HEK293T (cell line): ENCODE data around the gene FOXRED2.
"Not testable (repeated sequence)": the region's sequence is repeated elsewhere in the genome, so short reads cannot be mapped to it uniquely, and the experiment has no call there.

ENCODE experiments used
- CTCF ChIA-PET: fragments of 350-600 bp; formaldehyde crosslinking; extraction: SDS; loops from one replicate; lab custom pipeline; 2021; ENCODE audit warnings: antibody characterized with exemption, inconsistent platforms; lab: Yijun Ruan, JAX
- POLR2A ChIA-PET: fragments of 350-600 bp; formaldehyde crosslinking; extraction: SDS; loops from one replicate; lab custom pipeline; 2020; ENCODE audit warnings: antibody characterized with exemption, inconsistent platforms; lab: Yijun Ruan, JAX
- DNase-seq: peaks from one replicate; pipeline ENCODE4 v3.0.0; 2012; ENCODE audit warnings: mixed read lengths; ENCODE audit errors: extremely low spot score
- ARNT ChIP-seq: fragments of 450-650 bp; IDR thresholded peaks from 2 replicates; pipeline ENCODE4 v1.6.1; 2017; ENCODE audit warnings: mild to moderate bottlenecking
- BHLHE40 ChIP-seq: fragments of 450-650 bp; IDR thresholded peaks from 2 replicates; pipeline ENCODE4 v1.6.1; 2016; ENCODE audit warnings: mild to moderate bottlenecking, moderate library complexity, borderline replicate concordance
- CTBP1 ChIP-seq: fragments of 450-650 bp; IDR thresholded peaks from 2 replicates; pipeline ENCODE4 v1.6.1; 2016; ENCODE audit warnings: borderline replicate concordance
- ELF4 ChIP-seq: fragments of 450-650 bp; IDR thresholded peaks from 2 replicates; pipeline ENCODE4 v1.6.1; 2017; ENCODE audit warnings: antibody characterized with exemption
- FOXA1 ChIP-seq: fragments of 450-650 bp; IDR thresholded peaks from 2 replicates; pipeline ENCODE4 v1.6.1; 2016; ENCODE audit warnings: mild to moderate bottlenecking
- FOXK2 ChIP-seq: fragments of 450-650 bp; IDR thresholded peaks from 2 replicates; pipeline ENCODE4 v1.6.1; 2016; ENCODE audit warnings: mild to moderate bottlenecking
- FOXM1 ChIP-seq: fragments of 450-650 bp; IDR thresholded peaks from 2 replicates; pipeline ENCODE4 v1.6.1; 2017; ENCODE audit warnings: mild to moderate bottlenecking, borderline replicate concordance
- HDGF ChIP-seq: fragments of 450-650 bp; IDR thresholded peaks from 2 replicates; pipeline ENCODE4 v1.6.1; 2017; ENCODE audit warnings: antibody characterized with exemption, borderline replicate concordance
- L3MBTL2 ChIP-seq: fragments of 450-650 bp; conservative IDR thresholded peaks from 2 replicates; pipeline ENCODE4 v1.6.1; 2016; ENCODE audit warnings: mild to moderate bottlenecking
- LEF1 ChIP-seq: fragments of 450-650 bp; IDR thresholded peaks from 2 replicates; pipeline ENCODE4 v1.6.1; 2017; ENCODE audit warnings: mild to moderate bottlenecking, borderline replicate concordance
- NFRKB ChIP-seq: fragments of 450-650 bp; IDR thresholded peaks from 2 replicates; pipeline ENCODE4 v1.6.1; 2016; ENCODE audit warnings: mild to moderate bottlenecking, moderate library complexity
- SP1 ChIP-seq: fragments of 450-650 bp; IDR thresholded peaks from 2 replicates; pipeline ENCODE4 v1.6.1; 2017
- SUZ12 ChIP-seq: fragments of 450-650 bp; IDR thresholded peaks from 2 replicates; pipeline ENCODE4 v1.6.1; 2016; ENCODE audit warnings: mild to moderate bottlenecking
- TARDBP ChIP-seq: fragments of 450-650 bp; IDR thresholded peaks from 2 replicates; pipeline ENCODE4 v1.6.1; 2016
- ZNF384 ChIP-seq: fragments of 450-650 bp; IDR thresholded peaks from 2 replicates; pipeline ENCODE4 v1.6.1; 2016
- TF ChIP-seq, protein P1 (sequence below): fragments of 450-650 bp; IDR thresholded peaks from 2 replicates; pipeline ENCODE4 v1.6.1; 2016

FOXRED2 gene

DNA sequence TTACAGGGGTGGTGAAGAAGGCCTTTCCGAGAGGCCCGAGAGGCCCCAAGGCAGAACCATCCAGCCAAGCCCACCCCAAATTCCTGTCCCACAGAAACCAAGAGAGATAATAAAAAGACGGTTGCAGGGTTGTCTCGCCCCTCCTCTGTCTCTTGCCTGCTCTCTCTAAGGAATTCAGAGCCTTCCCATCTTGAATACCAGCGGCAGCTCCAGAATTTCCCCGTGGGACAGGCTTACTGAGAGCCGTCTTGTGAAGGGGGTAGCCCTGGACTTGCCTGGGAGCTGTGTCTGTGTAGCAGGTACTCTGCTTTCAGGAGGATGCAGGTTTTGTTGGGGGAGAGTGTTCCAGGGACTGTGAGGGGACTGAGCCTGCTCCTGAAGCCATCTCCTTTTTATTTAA lies 31.7 kb upstream of the FOXRED2 start:
- POLR2A ChIA-PET = interaction anchor here (2.0 kb wide), 1 partner anchor 10 kb away, joined by 17 read pairs; the partner anchor contains the start of gene EIF3D
- CTCF ChIA-PET = interaction anchor here (0.7 to 1.2 kb wide), 3 partner anchors 8 to 238 kb away, joined by 3 to 5 read pairs (median 4); partner anchors contain the start of gene IFT27

DNA sequence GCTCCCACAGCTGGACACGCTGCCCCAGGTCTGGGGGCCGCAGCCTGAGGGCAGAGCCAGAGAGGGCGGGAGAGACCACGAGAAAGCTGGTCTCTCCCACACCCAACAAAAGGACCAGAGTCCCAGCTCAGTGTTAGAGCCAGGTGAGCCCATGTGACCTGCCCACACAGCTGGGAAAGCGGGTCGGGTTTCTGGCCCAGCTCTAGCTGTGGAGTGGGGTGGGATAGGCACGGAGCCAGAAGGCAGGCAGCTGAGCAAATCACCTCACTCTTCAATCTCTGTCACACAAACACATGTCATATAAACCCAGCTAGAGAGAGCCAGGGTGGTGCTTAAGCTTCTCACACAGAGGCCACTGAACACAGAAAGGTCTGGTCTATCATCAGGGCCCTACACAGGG lies 29.9 kb upstream of the FOXRED2 start:
- TF ChIP-seq NFRKB (no peak), ZNF384 (no peak), FOXA1 (no peak), FOXK2 (no peak), L3MBTL2 (no peak), TARDBP (no peak), HDGF (no peak), SP1 (no peak), BHLHE40 (no peak), FOXM1 (no peak), SUZ12 (no peak), CTBP1 (no peak), LEF1 (no peak), ELF4 (no peak)
- TF ChIP-seq, protein P1, sequence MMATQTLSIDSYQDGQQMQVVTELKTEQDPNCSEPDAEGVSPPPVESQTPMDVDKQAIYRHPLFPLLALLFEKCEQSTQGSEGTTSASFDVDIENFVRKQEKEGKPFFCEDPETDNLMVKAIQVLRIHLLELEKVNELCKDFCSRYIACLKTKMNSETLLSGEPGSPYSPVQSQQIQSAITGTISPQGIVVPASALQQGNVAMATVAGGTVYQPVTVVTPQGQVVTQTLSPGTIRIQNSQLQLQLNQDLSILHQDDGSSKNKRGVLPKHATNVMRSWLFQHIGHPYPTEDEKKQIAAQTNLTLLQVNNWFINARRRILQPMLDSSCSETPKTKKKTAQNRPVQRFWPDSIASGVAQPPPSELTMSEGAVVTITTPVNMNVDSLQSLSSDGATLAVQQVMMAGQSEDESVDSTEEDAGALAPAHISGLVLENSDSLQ = no peak
- CTCF ChIA-PET = no interaction called here
- POLR2A ChIA-PET = interaction anchor here (1.1 to 1.2 kb wide), 2 partner anchors 8 to 239 kb away, joined by 3 read pairs; partner anchors contain the start of gene IFT27
- no peak for DNase-seq

More for the DNA sequence above, 31.7 kb upstream of the FOXRED2 start:
- DNase-seq = no peak
- TF ChIP-seq CTBP1 (no peak), HDGF (no peak)

DNA sequence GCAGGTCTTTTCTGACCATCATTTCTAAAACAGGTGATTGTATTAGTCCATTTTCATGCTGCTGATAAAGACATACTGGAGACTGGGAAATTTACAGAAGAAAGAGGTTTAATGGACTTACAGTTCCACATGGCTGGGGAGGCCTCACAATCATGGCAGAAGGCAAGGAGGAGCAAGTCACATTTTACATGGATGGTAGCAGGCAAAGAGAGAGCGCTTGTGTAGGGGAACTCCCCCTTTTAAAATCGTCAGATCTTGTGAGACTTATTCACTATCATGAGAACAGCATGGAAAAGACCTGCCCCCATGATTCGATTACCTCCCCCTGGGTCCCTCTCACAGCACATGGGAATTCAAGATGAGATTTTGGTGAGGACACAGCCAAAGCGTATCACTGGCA lies 26.5 kb upstream of the FOXRED2 start:
- DNase-seq, POLR2A ChIA-PET, CTCF ChIA-PET: not testable (repeated sequence)

DNA sequence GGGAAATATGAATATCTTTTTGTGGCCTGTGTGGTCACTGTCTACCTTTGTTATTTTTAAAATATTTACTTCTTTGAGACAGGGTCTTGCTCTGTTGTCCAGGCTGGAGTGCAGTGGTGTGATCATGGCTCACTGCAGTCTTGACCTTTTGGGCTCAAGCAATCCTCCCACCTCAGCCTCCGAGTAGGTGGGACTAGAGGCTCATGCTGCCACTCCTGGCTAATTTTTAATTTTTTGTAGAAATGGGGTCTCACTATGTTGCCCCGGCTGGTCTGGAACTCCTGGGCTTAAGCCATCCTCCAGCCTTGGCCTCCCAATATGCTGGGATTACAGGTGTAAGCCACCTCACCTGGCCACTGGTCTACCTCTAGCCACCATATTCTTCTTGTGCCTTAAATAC lies 25.6 kb upstream of the FOXRED2 start:
- TF ChIP-seq TARDBP = no peak
- no peak for TF ChIP-seq FOXA1
- no peak for DNase-seq
- CTCF ChIA-PET = interaction anchor here (0.7 kb wide), 1 partner anchor 244 kb away, joined by 5 read pairs; no protein-coding TSS in a partner anchor
- POLR2A ChIA-PET = no interaction called here

DNA sequence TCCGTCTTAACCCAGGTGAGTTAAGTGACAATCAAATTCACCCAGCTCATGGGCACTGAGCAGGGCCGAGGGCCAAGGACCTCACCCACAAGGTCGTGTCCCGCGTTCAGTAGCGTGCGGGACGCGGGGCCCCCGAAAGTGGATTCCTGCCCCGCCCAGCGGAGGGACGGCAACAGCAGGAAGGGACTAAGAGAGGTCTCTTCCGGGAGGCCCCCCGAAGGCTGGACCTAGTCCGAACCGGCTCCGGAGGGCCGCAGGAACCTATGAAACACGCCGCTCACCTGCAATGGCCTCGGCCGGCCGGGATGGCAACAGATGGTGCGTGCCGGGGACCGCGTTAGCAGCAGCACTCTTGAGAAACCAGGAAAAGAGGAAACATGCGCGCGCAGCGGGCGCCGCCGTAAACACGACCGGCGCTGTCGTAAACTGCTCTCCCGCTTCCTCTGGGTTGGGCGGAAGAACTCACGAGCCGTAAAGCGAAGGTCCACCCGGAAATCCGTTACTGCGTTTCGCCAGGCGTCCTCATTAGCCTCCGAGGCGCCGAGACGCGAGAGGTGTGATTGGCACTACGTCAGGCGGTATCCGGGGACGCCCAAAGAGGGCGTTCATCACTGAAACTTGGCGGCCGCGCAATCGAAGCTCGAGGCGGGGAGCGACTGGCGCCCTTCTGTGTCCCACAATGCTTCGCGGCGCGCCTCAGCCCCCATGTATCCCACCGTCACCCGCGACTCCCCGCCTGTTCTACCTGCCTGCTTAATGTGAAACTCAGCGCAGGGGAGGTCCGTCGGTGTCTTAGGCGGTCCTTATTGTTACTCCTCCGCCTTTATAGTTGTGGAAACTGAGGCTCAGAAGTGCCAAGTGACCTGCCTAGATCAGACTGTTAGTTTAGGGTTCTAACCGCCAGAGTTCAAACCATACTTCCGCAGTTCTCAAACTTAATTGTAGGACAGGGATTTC lies 22.2 kb upstream of the FOXRED2 start, which contains the start of gene EIF3D:
Gene EIF3D, minus strand, starts transcription at position 372 of the 957 bp plus-strand sequence. CDS start 3,045 bp downstream, outside the sequence.
- CTCF ChIA-PET = interaction anchor here (0.6 to 1.6 kb wide), 5 partner anchors 18 to 737 kb away, joined by 3 to 7 read pairs (median 3); partner anchors contain the start of gene IFT27
- POLR2A ChIA-PET = interaction anchor here (0.8 to 3.4 kb wide), 19 partner anchors 8 to 258 kb away, joined by 3 to 30 read pairs (median 6); partner anchors contain the start of genes FOXRED2, IFT27 and TXN2
- TF ChIP-seq FOXK2 (peak; percentile 94), ELF4 (peak; percentile 92), TARDBP (no peak), HDGF (0 out of 2 replicates have a peak, but pooled peaks have one; percentile 64), ARNT (peak; percentile 80), FOXA1 (no peak), L3MBTL2 (peak; percentile 89), FOXM1 (no peak; the same call in 1 of the 2 replicates)
- TF ChIP-seq, protein P1 = peak; percentile 96
- peak; percentile 97 for DNase-seq

DNA sequence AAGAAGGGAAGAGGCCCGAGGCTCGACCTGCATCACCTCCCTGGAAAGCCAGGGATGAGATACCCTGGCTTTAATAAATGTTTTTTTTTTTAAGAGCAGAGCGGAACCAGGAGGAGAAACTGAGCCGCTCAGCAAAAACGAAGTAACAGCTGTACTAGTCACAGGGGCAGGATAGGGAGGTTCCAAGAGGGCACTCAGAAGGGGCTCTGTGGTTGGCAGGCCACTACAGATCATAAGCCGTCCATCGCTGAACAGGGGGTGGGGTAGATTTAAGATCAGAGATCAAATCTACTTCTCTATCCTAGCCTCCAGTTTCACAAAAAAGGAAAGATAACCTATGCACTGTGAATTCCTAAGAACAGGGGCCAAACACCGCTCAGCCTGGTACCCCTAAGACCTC lies 21.5 kb upstream of the FOXRED2 start:
- ChIA-PET CTCF (interaction anchor here (0.7 to 1.6 kb wide), 2 partner anchors 17 to 80 kb away, joined by 3 to 7 read pairs; no protein-coding TSS in a partner anchor), POLR2A (interaction anchor here (0.6 to 3.4 kb wide), 10 partner anchors 8 to 177 kb away, joined by 3 to 30 read pairs (median 13); partner anchors contain the start of genes FOXRED2, MYH9 and TXN2)
- no peak for DNase-seq
- no peak for TF ChIP-seq CTBP1
- TF ChIP-seq BHLHE40 = no peak
- TF ChIP-seq FOXA1 = no peak
- TF ChIP-seq ELF4 = no peak
- TF ChIP-seq NFRKB = no peak
- no peak for TF ChIP-seq SP1
- no peak for TF ChIP-seq FOXK2
- TF ChIP-seq L3MBTL2 = no peak
- no peak for TF ChIP-seq HDGF
- no peak for TF ChIP-seq ZNF384
- TF ChIP-seq, protein P1 = no peak
- TF ChIP-seq FOXM1 = no peak
- TF ChIP-seq ARNT = no peak
- no peak for TF ChIP-seq SUZ12
